H1 (cell line): ENCODE data around the gene CCSER2. TPM values are rescaled to one million over a fixed set of nuclear protein-coding genes. Genes with fewer than 3 reads are reported as not detected.

Source experiments
- CTCF ChIA-PET: fragments of 300-600 bp; sonication (Branson Sonifier 250); formaldehyde crosslinking; loops from one replicate; lab custom pipeline; 2021; ENCODE audit not compliant: partially characterized antibody; lab: Charles Lee
- POLR2A ChIA-PET: fragments of 300-600 bp; sonication (Branson Sonifier 250); formaldehyde crosslinking; loops from one replicate; lab custom pipeline; 2021; ENCODE audit warnings: inconsistent platforms; ENCODE audit not compliant: partially characterized antibody; lab: Charles Lee
- DNase-seq, 2 experiments: peaks; one replicate each; pipeline versions ENCODE4 v3.0.0 to v3.0.0-alpha.2; 2010 to 2022; ENCODE audit warnings: low spot score in 2 of 2, low read depth in 1 of 2, mixed read lengths in 1 of 2
- FAIRE-seq: peaks from 2 replicates; lab custom pipeline; 2011; peaks lifted over from hg19 to GRCh38; lab: Jason Lieb, UNC
- H2AFZ ChIP-seq: 2 replicates; pipeline ENCODE4 v1.8.1; 2012; ENCODE audit warnings: low read length, inconsistent platforms
- H2AK5ac ChIP-seq: 2 replicates; pipeline ENCODE4 v1.6.1; 2013; ENCODE audit warnings: low read depth, low read length
- H2BK120ac ChIP-seq: replicated peaks from 2 replicates; pipeline ENCODE3; 2013; ENCODE audit warnings: low read depth, low read length, inconsistent platforms
- H2BK12ac ChIP-seq: 2 replicates; pipeline ENCODE4 v1.6.1; 2013; ENCODE audit warnings: low read depth, low read length
- H2BK15ac ChIP-seq: 2 replicates; pipeline ENCODE4 v1.6.1; 2013; ENCODE audit warnings: low read length
- H2BK20ac ChIP-seq: 2 replicates; pipeline ENCODE4 v1.6.1; 2013; ENCODE audit warnings: low read length
- H2BK5ac ChIP-seq: 2 replicates; pipeline ENCODE4 v1.6.1; 2013; ENCODE audit warnings: low read depth, low read length
- H3K14ac ChIP-seq: 2 replicates; pipeline ENCODE4 v1.6.1; 2013; ENCODE audit warnings: inconsistent platforms; ENCODE audit not compliant: insufficient read length
- H3K18ac ChIP-seq: 2 replicates; pipeline ENCODE4 v1.6.1; 2013; ENCODE audit warnings: low read length; ENCODE audit errors: extremely low read depth
- H3K23ac ChIP-seq: 2 replicates; pipeline ENCODE4 v1.6.1; 2013; ENCODE audit warnings: inconsistent platforms; ENCODE audit not compliant: insufficient read length
- H3K23me2 ChIP-seq: 2 replicates; pipeline ENCODE4 v1.6.1; 2013; ENCODE audit warnings: low read depth, low read length
- H3K27ac ChIP-seq: 2 replicates; pipeline ENCODE4 v1.6.1; 2011; ENCODE audit warnings: low read depth, low read length, inconsistent platforms
- H3K27me3 ChIP-seq, 4 experiments: replicated peaks in 1 of 4; 1 replicate in 1 of 4; 2 replicates in 3 of 4; pipeline versions ENCODE4 v1.6.1 to v1.8.1; 2011 to 2013; ENCODE audit warnings: low read length in 3 of 4, mild to moderate bottlenecking in 3 of 4, inconsistent platforms in 2 of 4, mixed read lengths in 2 of 4, moderate library complexity in 1 of 4; ENCODE audit not compliant: control insufficient read depth in 3 of 4, insufficient read depth in 3 of 4; ENCODE audit errors: extremely low read depth in 1 of 4
- H3K36me3 ChIP-seq, 4 experiments: 2 replicates each; pipeline versions ENCODE4 v1.6.1 to v1.8.1; 2011 to 2013; ENCODE audit warnings: mild to moderate bottlenecking in 4 of 4, low read length in 3 of 4, moderate library complexity in 2 of 4, control low read depth in 1 of 4, inconsistent platforms in 1 of 4; ENCODE audit not compliant: insufficient read depth in 4 of 4, control insufficient read depth in 2 of 4
- H3K4ac ChIP-seq: replicated peaks from 2 replicates; pipeline ENCODE3; 2013; ENCODE audit warnings: low read length, low read depth, mixed read lengths, inconsistent platforms; ENCODE audit not compliant: insufficient read length
- H3K4me1 ChIP-seq, 4 experiments: replicated peaks in 1 of 4; 1 replicate in 1 of 4; 2 replicates in 3 of 4; pipeline versions ENCODE4 v1.6.1 to v1.8.1; 2011 to 2013; ENCODE audit warnings: low read length in 3 of 4, inconsistent platforms in 2 of 4, mixed read lengths in 1 of 4; ENCODE audit not compliant: insufficient read depth in 4 of 4, control insufficient read depth in 3 of 4
- H3K4me2 ChIP-seq, 2 experiments: 2 replicates each; pipeline versions ENCODE4 v1.6.1 to v1.8.1; 2011 to 2013; ENCODE audit warnings: low read depth in 2 of 2, low read length in 2 of 2, control low read depth in 1 of 2, inconsistent platforms in 1 of 2, mild to moderate bottlenecking in 1 of 2; ENCODE audit not compliant: insufficient read depth in 1 of 2
- H3K4me3 ChIP-seq, 4 experiments: fragments of 200-600, 300-600 bp in 1 of 4; sonication (generic), shearing (Covaris generic), sonication (Bioruptor Twin) in 1 of 4; 2 replicates each; pipeline versions ENCODE4 v1.5.1 to v1.8.1; 2011 to 2016; ENCODE audit warnings: low read length in 4 of 4, low read depth in 3 of 4, control low read depth in 2 of 4, inconsistent platforms in 2 of 4, mild to moderate bottlenecking in 2 of 4, mixed read lengths in 1 of 4, moderate library complexity in 1 of 4; ENCODE audit not compliant: insufficient read depth in 2 of 4; ENCODE audit errors: extremely low read depth in 1 of 4
- H3K56ac ChIP-seq: replicated peaks from 2 replicates; pipeline ENCODE3; 2013; ENCODE audit warnings: low read depth, mild to moderate bottlenecking, mixed read lengths, low read length, inconsistent platforms; ENCODE audit not compliant: insufficient read length
- H3K79me1 ChIP-seq: 2 replicates; pipeline ENCODE4 v1.6.1; 2013; ENCODE audit warnings: low read depth, low read length, control low read depth
- H3K79me2 ChIP-seq, 2 experiments: 2 replicates each; pipeline versions ENCODE4 v1.6.1 to v1.8.1; 2012 to 2013; ENCODE audit warnings: low read length in 2 of 2, mild to moderate bottlenecking in 2 of 2, inconsistent platforms in 1 of 2; ENCODE audit not compliant: insufficient read depth in 2 of 2, control insufficient read depth in 1 of 2
- H3K9ac ChIP-seq, 4 experiments: replicated peaks in 1 of 4; 1 replicate in 1 of 4; 2 replicates in 3 of 4; pipeline versions ENCODE4 v1.6.1 to v1.8.1; 2011 to 2013; ENCODE audit warnings: low read depth in 3 of 4, low read length in 3 of 4, control low read depth in 2 of 4, mild to moderate bottlenecking in 2 of 4, moderate library complexity in 2 of 4, inconsistent platforms in 1 of 4; ENCODE audit errors: extremely low read depth in 1 of 4
- H3K9me3 ChIP-seq, 2 experiments: 2 replicates each; pipeline versions ENCODE4 v1.6.1 to v1.8.1; 2012 to 2013; ENCODE audit warnings: mild to moderate bottlenecking in 2 of 2, moderate library complexity in 2 of 2, control low read depth in 1 of 2, inconsistent platforms in 1 of 2, low read depth in 1 of 2, low read length in 1 of 2, mixed read lengths in 1 of 2; ENCODE audit not compliant: insufficient read depth in 2 of 2
- H4K20me1 ChIP-seq, 2 experiments: replicated peaks in 1 of 2; 2 replicates each; pipeline versions ENCODE3 to v1.8.1; 2011 to 2013; ENCODE audit warnings: inconsistent platforms in 2 of 2, low read length in 2 of 2, mild to moderate bottlenecking in 1 of 2; ENCODE audit not compliant: insufficient read depth in 2 of 2, control insufficient read depth in 1 of 2
- H4K5ac ChIP-seq: 2 replicates; pipeline ENCODE4 v1.6.1; 2013; ENCODE audit warnings: low read length, low read depth, mixed read lengths, inconsistent platforms; ENCODE audit not compliant: insufficient read length
- H4K8ac ChIP-seq: 2 replicates; pipeline ENCODE4 v1.8.0; 2013; ENCODE audit warnings: mild to moderate bottlenecking, moderate library complexity, low read length, inconsistent platforms; ENCODE audit not compliant: insufficient read depth; ENCODE audit errors: extremely low read depth
- H4K91ac ChIP-seq: replicated peaks from 2 replicates; pipeline ENCODE3; 2013; ENCODE audit warnings: low read length, mixed read lengths, inconsistent platforms; ENCODE audit not compliant: insufficient read length
- CTBP2 ChIP-seq: IDR thresholded peaks from 2 replicates; pipeline ENCODE4 v1.7.0; 2011; ENCODE audit warnings: borderline replicate concordance, mild to moderate bottlenecking, moderate library complexity, mixed read lengths, low read length; ENCODE audit not compliant: insufficient read depth, insufficient read length
- NANOG ChIP-seq: IDR thresholded peaks from 2 replicates; pipeline ENCODE4 v1.6.1; 2011; ENCODE audit warnings: low read length, low read depth, mild to moderate bottlenecking, inconsistent platforms; ENCODE audit not compliant: insufficient read depth, poor library complexity, severe bottlenecking
- SP4 ChIP-seq: IDR thresholded peaks from 2 replicates; pipeline ENCODE4 v1.6.1; 2012; ENCODE audit warnings: low read length, inconsistent platforms
- TAF7 ChIP-seq: optimal IDR thresholded peaks from 2 replicates; pipeline ENCODE3; 2011; ENCODE audit warnings: low read depth, mild to moderate bottlenecking, inconsistent platforms, low read length, moderate library complexity, borderline replicate concordance
- TBP ChIP-seq: IDR thresholded peaks from 2 replicates; pipeline ENCODE4 v1.6.1; 2011; ENCODE audit warnings: low read depth, low read length, improper control_type of control experiment
- TEAD4 ChIP-seq: IDR thresholded peaks from 2 replicates; pipeline ENCODE4 v1.6.1; 2012; ENCODE audit warnings: low read depth, low read length, inconsistent platforms, mixed read lengths
- WGBS, 2 experiments: shearing (Covaris generic) in 1 of 2; methylation state at CpG; one replicate each; pipeline versions ENCODE4 v1.1.6 to v1.1.7; 2013 to 2015; ENCODE audit warnings: low lambda C conversion rate in 2 of 2, mixed read lengths in 2 of 2, inconsistent platforms in 1 of 2, low coverage in 1 of 2, missing lambda C conversion rate in 1 of 2; ENCODE audit not compliant: insufficient replicate concordance in 2 of 2, insufficient coverage in 1 of 2, insufficient read length in 1 of 2; ENCODE audit errors: extremely low coverage in 1 of 2, missing lambda C conversion rate in 1 of 2; 5-methylcytosine and 5-hydroxymethylcytosine counted together
- polyA plus RNA-seq, 7 experiments: library from polyadenylated mRNA; depleted of rRNA in 3 of 7; stranded (reverse) in 5 of 7; unstranded in 2 of 7; fragments of >200 nt in 5 of 7; fragments of 200-250 nt in 2 of 7; gene quantifications; 1 replicate in 5 of 7; 2 replicates in 1 of 7; 4 replicates in 1 of 7; pipeline versions ENCODE4 v1.2.1 to v1.2.3, GENCODE V29; 2011 to 2013; ENCODE audit warnings: missing spikeins in 2 of 7, mixed read lengths in 2 of 7
- total RNA-seq: library from RNA; stranded (reverse); fragmentation: NEBNext Ultra II Directional; extraction: Animal tissue kit (Norgen Biotek cat#: 25700); gene quantifications from 2 replicates; pipeline ENCODE4 v1.2.1, GENCODE V29; 2021

Gene CCSER2
- total and polyA plus RNA-seq, 2 of the 8 experiments (the other 6 are each of a cell fraction or from before 2014, with no cell fraction given), result 6.9 to 30.5 TPM

GRCh38 chr10:84423719-84424118 lies 95.3 kb downstream of the CCSER2 start:
- Histone ChIP-seq H3K9ac (no peak overlapping the region), H3K23ac (no peak overlapping the region), H2BK15ac (no peak overlapping the region), H3K4me3 (no peak overlapping the region), H2BK120ac (no peak overlapping the region), H3K27ac (no peak overlapping the region), H4K8ac (no peak overlapping the region), H3K4me2 (no peak overlapping the region), H2BK20ac (no peak overlapping the region), H3K4ac (no peak overlapping the region), H3K36me3 (0 out of 8 replicates have a peak, but pooled peaks cover 0 to 2% (median 0%) of the 10 kb centered on the region in 4 experiments), H2BK5ac (no peak overlapping the region), H2AK5ac (no peak overlapping the region), H4K91ac (no peak overlapping the region), H3K56ac (no peak overlapping the region), H3K4me1 (peaks cover 0 to 3% (median 1%) of the 10 kb centered on the region in 4 experiments; a peak in 2 of 7 replicates), H4K5ac (no peak overlapping the region), H4K20me1 (no peaks in the 10 kb centered on the region), H3K18ac (no peak overlapping the region), H3K23me2 (no peaks in the 10 kb centered on the region; the same call in 1 of the 2 replicates), H3K27me3 (no peaks in the 10 kb centered on the region), H3K14ac (no peak overlapping the region), H3K79me1 (no peaks in the 10 kb centered on the region), H2BK12ac (no peak overlapping the region), H2AFZ (no peak overlapping the region), H3K9me3 (no peaks in the 10 kb centered on the region), H3K79me2 (no peaks in the 10 kb centered on the region)
- TF ChIP-seq TBP (no peak), TEAD4 (no peak), TAF7 (no peak), CTBP2 (no peak), SP4 (no peak), NANOG (no peak)
- CTCF ChIA-PET, result interaction anchor here (0.7 to 1.6 kb wide), 2 partner anchors 190 to 293 kb away, joined by 3 to 6 read pairs; no protein-coding TSS in a partner anchor
- 100% methylated on average over 1 of the region's 1 CpG; no CpG with 5 or more reads in 1 of the 2 experiments for WGBS, 2 experiments
- DNase-seq, result no peak
- FAIRE-seq, result no peak
- POLR2A ChIA-PET, result no interaction called here
